ENCODE measurements around the gene AGER. TPM values are rescaled to one million over a fixed set of nuclear protein-coding genes. Genes with fewer than 3 reads are reported as not detected.

Gene AGER
- total and polyA plus RNA-seq, 2 donors (not counting 1 experiment from before 2014, with no cell fraction given) = 29.9 to 38.8 TPM

- Mint-ChIP-seq H3K4me1 (peaks cover 44% of the 10 kb centered on the region), H3K27ac (peak overlapping the region; percentile 58), H3K4me3 (peak overlapping the region; percentile 99), H3K9me3 (ENCODE audit: insufficient read depth) (no peaks in the 10 kb centered on the region), H3K27me3 (peaks cover 30% of the 10 kb centered on the region)
- no peak overlapping the region for H3K27ac ChIP-seq (ENCODE audit: low read length in 2 of 2)
- 2% methylated on average over 23 of the region's 34 CpGs for WGBS (ENCODE audit: insufficient coverage)
- DNase-seq (peak; percentile 86), ATAC-seq (ENCODE audit: low read depth) (peak; percentile 87)
- TF ChIP-seq CTCF (IDR thresholded peaks at IDR 0.05) (peak; percentile 64), EZH2 (IDR thresholded peaks at IDR 0.05; ENCODE audit: borderline replicate concordance, insufficient read depth, low read depth, low read length, poor library complexity, severe bottlenecking) (no peak)
- H3K4me3 ChIP-seq (ENCODE audit: control extremely low read depth in 1 of 5, extremely low read depth in 1 of 5, insufficient read depth in 1 of 5, low read depth in 2 of 5, low read length in 4 of 5) = peak overlapping the region; percentile 59 to 75 (median 68)
- intact Hi-C loops (cut with micrococcal nuclease) = loop anchor here (1.0 to 10.0 kb wide), 7 partner anchors 24 to 608 kb away; partner anchors contain the start of genes ATP6V1G2, FKBPL, NFKBIL1 and RNF5
- peaks cover 0 to 46% (median 15%) of the 10 kb centered on the region in 4 experiments for H3K27me3 ChIP-seq (replicated peaks in 1 of 4; ENCODE audit: control extremely low read depth in 1 of 4, control insufficient read depth in 3 of 4, insufficient read depth in 4 of 4, low read length in 3 of 4)
- H2AFZ ChIP-seq (ENCODE audit: insufficient read depth, low read depth, low read length, poor library complexity, severe bottlenecking) = peak overlapping the region; percentile 81
- H3K9me3 ChIP-seq (ENCODE audit: control extremely low read depth in 1 of 3, control insufficient read depth in 2 of 3, insufficient read depth in 1 of 3, low read length in 2 of 3) = peaks cover 0 to 4% (median 0%) of the 10 kb centered on the region in 3 donors
- H3K9ac ChIP-seq (ENCODE audit: low read length) = peak overlapping the region; percentile 69
- POLR2A ChIA-PET = interaction anchor here (1.0 to 1.3 kb wide), 2 partner anchors 23 to 35 kb away, joined by 3 to 6 read pairs; partner anchors contain the start of gene PBX2
- H3K4me1 ChIP-seq (ENCODE audit: control insufficient read depth in 2 of 2, insufficient read depth in 2 of 2, low read length in 2 of 2) = peaks cover 19 to 27% of the 10 kb centered on the region in 2 donors
- peak overlapping the region; percentile 89 for H3K4me2 ChIP-seq (replicated peaks; ENCODE audit: low read depth, low read length, poor library complexity, severe bottlenecking)
- no peaks in the 10 kb centered on the region for H4K20me1 ChIP-seq (ENCODE audit: control insufficient read depth, insufficient read depth, low read length, poor library complexity, severe bottlenecking)
- no peaks in the 10 kb centered on the region for H3K36me3 ChIP-seq (replicated peaks in 1 of 2; ENCODE audit: control extremely low read depth in 1 of 2, control insufficient read depth in 1 of 2, extremely low read depth in 1 of 2, insufficient read depth in 2 of 2, low read length in 1 of 2)
- CTCF ChIA-PET = interaction anchor here (0.6 to 1.3 kb wide), 10 partner anchors 21 to 713 kb away, joined by 3 to 11 read pairs (median 4); partner anchors contain the start of genes AGPAT1, FKBPL and GPSM3
- H3K79me2 ChIP-seq (ENCODE audit: control insufficient read depth, insufficient read depth, low read length) = no peaks in the 10 kb centered on the region
Measured at GRCh38 chr6:32154514-32155161, 29.4 kb downstream of the AGER start.
